IgD-negative memory B cell (primary cell): ENCODE measurements around the gene DDIT3. TPM values are rescaled to one million over a fixed set of nuclear protein-coding genes. Genes with fewer than 3 reads are reported as not detected.
"Not testable (repeated sequence)": the region's sequence is repeated elsewhere in the genome, so short reads cannot be mapped to it uniquely, and the experiment has no call there.

Source experiments
- H3K27ac Mint-ChIP-seq, 3 donors: one replicate each; pipeline ENCODE4 v1.8.0; 2020 to 2022; ENCODE audit warnings: mild to moderate bottlenecking in 3 of 3, mixed read lengths in 3 of 3, moderate library complexity in 1 of 3
- H3K27me3 Mint-ChIP-seq: one replicate; pipeline ENCODE4 v1.8.0; 2021; ENCODE audit warnings: mixed read lengths
- H3K36me3 Mint-ChIP-seq: one replicate; pipeline ENCODE4 v1.8.0; 2020; ENCODE audit warnings: mild to moderate bottlenecking, mixed read lengths
- H3K4me1 Mint-ChIP-seq, 3 donors: one replicate each; pipeline ENCODE4 v1.8.0; 2020 to 2022; ENCODE audit warnings: mixed read lengths in 3 of 3, mild to moderate bottlenecking in 1 of 3
- H3K4me3 Mint-ChIP-seq, 4 donors: one replicate each; pipeline ENCODE4 v1.8.0; 2020 to 2022; ENCODE audit warnings: mild to moderate bottlenecking in 4 of 4, mixed read lengths in 4 of 4, moderate library complexity in 3 of 4
- H3K9me3 Mint-ChIP-seq, 3 donors: one replicate each; pipeline ENCODE4 v1.8.0; 2020 to 2021; ENCODE audit warnings: mixed read lengths in 3 of 3, mild to moderate bottlenecking in 1 of 3
- polyA plus RNA-seq: library from polyadenylated mRNA; unstranded; fragments of 300-500 nt; fragmentation: Illumina TruSeq; gene quantifications from one replicate; pipeline ENCODE4 v1.2.3, GENCODE V29; 2021

Gene DDIT3
- polyA plus RNA-seq, 1 donor from 2014 or later, result 32.2 TPM

DNA sequence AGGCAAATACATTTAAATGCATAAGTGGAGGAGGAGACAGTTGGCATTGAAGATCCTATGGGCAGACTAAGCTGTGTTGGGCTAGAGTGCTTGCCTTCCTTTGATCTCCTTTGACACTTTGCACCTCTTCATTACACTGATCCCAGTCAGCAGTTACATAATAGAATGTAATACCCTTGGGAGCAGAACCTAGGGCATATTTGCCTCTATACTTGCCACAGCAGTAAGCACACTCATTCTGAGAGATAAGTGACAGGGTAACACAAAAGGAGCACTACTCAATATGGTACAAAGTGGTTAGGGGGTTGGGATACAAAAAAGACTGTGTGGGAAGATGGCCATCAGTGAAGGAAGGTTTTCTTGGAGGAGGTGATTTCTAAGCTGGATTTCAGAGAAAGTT lies 23.5 kb downstream of the DDIT3 start:
- Mint-ChIP-seq H3K27me3 (no peaks in the 10 kb centered on the region), H3K9me3 (no peaks in the 10 kb centered on the region), H3K36me3 (peaks cover 9% of the 10 kb centered on the region), H3K27ac (peak overlapping the region in 1 of 3 donors; percentile 11), H3K4me3 (no peak overlapping the region), H3K4me1 (peaks cover 0 to 7% (median 6%) of the 10 kb centered on the region in 3 donors)

DNA sequence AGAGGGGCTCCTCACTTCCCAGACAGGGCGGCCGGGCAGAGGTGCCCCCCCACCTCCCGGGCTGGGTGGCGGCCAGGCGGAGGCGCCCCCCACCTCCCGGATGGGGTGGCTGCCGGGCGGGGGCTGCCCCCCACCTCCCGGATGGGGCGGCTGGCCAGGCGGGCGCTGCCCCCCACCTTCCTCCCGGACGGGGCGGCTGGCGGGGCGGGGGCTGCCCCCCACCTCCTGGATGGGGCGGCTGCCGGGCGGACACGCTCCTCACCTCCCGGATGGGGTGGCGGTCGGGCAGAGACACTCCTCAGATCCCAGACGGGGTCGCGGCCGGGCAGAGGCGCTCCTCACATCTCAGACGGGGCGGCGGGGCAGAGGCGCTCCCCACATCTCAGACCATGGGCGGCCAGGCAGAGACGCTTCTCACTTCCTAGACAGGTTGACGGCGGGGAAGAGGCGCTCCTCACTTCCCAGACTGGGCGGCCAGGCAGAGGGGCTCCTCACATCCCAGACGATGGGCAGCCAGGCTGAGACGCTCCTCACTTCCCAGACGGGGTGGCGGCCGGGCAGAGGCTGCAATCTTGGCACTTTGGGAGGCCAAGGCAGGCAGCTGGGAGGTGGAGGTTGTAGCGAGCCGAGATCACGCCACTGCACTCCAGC lies 25.1 kb downstream of the DDIT3 start:
- H3K27ac Mint-ChIP-seq, H3K4me1 Mint-ChIP-seq, H3K36me3 Mint-ChIP-seq, H3K9me3 Mint-ChIP-seq, H3K27me3 Mint-ChIP-seq: not testable (repeated sequence)
- peak overlapping the region in 1 of 4 donors; percentile 45 for H3K4me3 Mint-ChIP-seq

DNA sequence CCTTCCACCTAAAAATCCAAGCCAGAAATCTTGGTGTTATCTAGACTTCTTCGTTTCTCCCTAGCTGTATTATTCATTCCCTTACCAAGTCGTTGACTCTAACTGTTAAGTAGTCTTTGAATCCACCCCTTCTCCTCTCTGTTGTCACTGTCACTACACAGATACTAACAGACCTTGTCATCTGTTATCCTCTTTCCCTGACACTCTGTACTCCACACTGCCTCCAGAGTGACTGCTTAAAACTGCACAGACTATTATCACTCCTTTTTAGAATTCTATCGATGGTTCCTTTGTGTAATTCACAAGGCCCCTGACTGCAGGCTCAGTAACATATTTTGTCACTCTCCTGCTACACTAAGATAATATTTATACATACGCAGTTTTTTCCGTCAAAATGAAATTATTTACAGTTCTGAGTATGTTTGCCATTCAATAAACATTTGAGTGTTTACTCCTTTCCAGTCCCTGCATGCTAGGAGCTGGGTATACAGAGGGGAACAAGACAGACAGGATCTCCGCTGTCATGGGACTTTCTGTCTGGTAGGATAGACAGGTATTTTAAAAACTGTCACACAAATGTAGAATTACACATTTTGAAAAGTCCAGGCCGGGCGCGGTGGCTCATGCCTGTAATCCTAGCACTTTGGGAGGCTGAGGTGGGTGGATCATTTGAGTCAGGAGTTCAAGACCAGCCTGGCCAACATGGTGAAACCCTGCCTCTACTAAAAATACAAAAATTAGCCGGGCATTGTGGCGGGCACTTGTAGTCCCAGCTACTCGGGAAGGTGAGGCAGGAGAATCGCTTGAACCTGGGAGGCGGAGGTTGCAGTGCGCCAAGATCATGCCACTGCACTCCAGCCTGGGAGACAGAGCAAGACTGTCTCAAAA lies 28.7 kb downstream of the DDIT3 start:
- no peaks in the 10 kb centered on the region for H3K27me3 Mint-ChIP-seq
- no peaks in the 10 kb centered on the region for H3K36me3 Mint-ChIP-seq
- H3K9me3 Mint-ChIP-seq, result no peaks in the 10 kb centered on the region
- H3K27ac Mint-ChIP-seq, result peak overlapping the region; percentile 1 to 47 (median 21)
- peaks cover 16 to 22% (median 18%) of the 10 kb centered on the region in 3 donors for H3K4me1 Mint-ChIP-seq
- H3K4me3 Mint-ChIP-seq, result peak overlapping the region in 2 of 4 donors; percentile 18 to 49

- H3K4me1 Mint-ChIP-seq, result peaks cover 16 to 22% (median 18%) of the 10 kb centered on the region in 3 donors
- H3K36me3 Mint-ChIP-seq, result no peaks in the 10 kb centered on the region
- no peak overlapping the region for H3K27ac Mint-ChIP-seq
- peak overlapping the region in 1 of 4 donors; percentile 83 for H3K4me3 Mint-ChIP-seq
- H3K9me3 Mint-ChIP-seq, result no peaks in the 10 kb centered on the region
- no peaks in the 10 kb centered on the region for H3K27me3 Mint-ChIP-seq
Observed at GRCh38 chr12:57490126-57490525, 30.2 kb downstream of the DDIT3 start.

GRCh38 chr12:57489157-57489641 lies 31.1 kb downstream of the DDIT3 start:
- Mint-ChIP-seq H3K9me3 (no peaks in the 10 kb centered on the region), H3K27me3 (no peaks in the 10 kb centered on the region), H3K4me1 (peaks cover 16 to 22% (median 18%) of the 10 kb centered on the region in 3 donors), H3K36me3 (no peaks in the 10 kb centered on the region), H3K27ac (peak overlapping the region; percentile 80 to 98 (median 98)), H3K4me3 (peak overlapping the region; percentile 83 to 97 (median 96))

- H3K9me3 Mint-ChIP-seq, result no peaks in the 10 kb centered on the region
- no peaks in the 10 kb centered on the region for H3K36me3 Mint-ChIP-seq
- H3K27me3 Mint-ChIP-seq, result no peaks in the 10 kb centered on the region
- peak overlapping the region; percentile 83 to 97 (median 96) for H3K4me3 Mint-ChIP-seq
- peak overlapping the region; percentile 80 to 98 (median 98) for H3K27ac Mint-ChIP-seq
- peaks cover 16 to 22% (median 20%) of the 10 kb centered on the region in 3 donors for H3K4me1 Mint-ChIP-seq
Observed at GRCh38 chr12:57488402-57489156, 31.7 kb downstream of the DDIT3 start.

GRCh38 chr12:57487597-57488401 lies 32.5 kb downstream of the DDIT3 start, which contains the start of gene MARS1:
Gene MARS1 (plus strand): TSS chr12:57488068. CDS start chr12:57488091, 23 bp downstream.
- Mint-ChIP-seq H3K27me3 (no peaks in the 10 kb centered on the region), H3K9me3 (no peaks in the 10 kb centered on the region), H3K36me3 (no peaks in the 10 kb centered on the region), H3K4me1 (peaks cover 19 to 30% (median 27%) of the 10 kb centered on the region in 3 donors), H3K27ac (peak within 1 kb of the TSS; percentile 80 to 98 (median 98)), H3K4me3 (peak within 1 kb of the TSS; percentile 83 to 97 (median 96))

GRCh38 chr12:57487055-57487596 lies 33.2 kb downstream of the DDIT3 start:
- Mint-ChIP-seq H3K27ac (peak overlapping the region; percentile 80 to 98 (median 98)), H3K36me3 (no peaks in the 10 kb centered on the region), H3K4me1 (peaks cover 19 to 30% (median 27%) of the 10 kb centered on the region in 3 donors), H3K4me3 (peak overlapping the region in 2 of 4 donors; percentile 96 to 97), H3K27me3 (no peaks in the 10 kb centered on the region), H3K9me3 (no peaks in the 10 kb centered on the region)

GRCh38 chr12:57485695-57486094 lies 34.6 kb downstream of the DDIT3 start:
- Mint-ChIP-seq H3K9me3 (no peaks in the 10 kb centered on the region), H3K4me1 (peaks cover 23 to 37% (median 28%) of the 10 kb centered on the region in 3 donors), H3K36me3 (peaks cover 4% of the 10 kb centered on the region), H3K4me3 (peak overlapping the region in 1 of 4 donors; percentile 69), H3K27ac (peak overlapping the region in 2 of 3 donors; percentile 31 to 44), H3K27me3 (no peaks in the 10 kb centered on the region)

- Mint-ChIP-seq H3K27ac (peak overlapping the region in 2 of 3 donors; percentile 14 to 81), H3K4me1 (peaks cover 31 to 42% (median 33%) of the 10 kb centered on the region in 3 donors), H3K9me3 (no peaks in the 10 kb centered on the region), H3K36me3 (peaks cover 4% of the 10 kb centered on the region), H3K27me3 (no peaks in the 10 kb centered on the region), H3K4me3 (peak overlapping the region in 1 of 4 donors; percentile 85)
Observed at GRCh38 chr12:57483466-57483865, 36.8 kb downstream of the DDIT3 start.

GRCh38 chr12:57481671-57482070 lies 38.6 kb downstream of the DDIT3 start:
- H3K4me3 Mint-ChIP-seq, result peak overlapping the region in 2 of 4 donors; percentile 44 to 88
- no peaks in the 10 kb centered on the region for H3K27me3 Mint-ChIP-seq
- H3K36me3 Mint-ChIP-seq, result peaks cover 8% of the 10 kb centered on the region
- H3K9me3 Mint-ChIP-seq, result no peaks in the 10 kb centered on the region
- peak overlapping the region; percentile 96 to 99 (median 97) for H3K27ac Mint-ChIP-seq
- H3K4me1 Mint-ChIP-seq, result peaks cover 38 to 43% (median 40%) of the 10 kb centered on the region in 3 donors

- no peaks in the 10 kb centered on the region for H3K9me3 Mint-ChIP-seq
- H3K4me3 Mint-ChIP-seq, result peak within 1 kb of the TSS; percentile 88 to 99 (median 98)
- peaks cover 8% of the 10 kb centered on the region for H3K36me3 Mint-ChIP-seq
- H3K27ac Mint-ChIP-seq, result peak within 1 kb of the TSS; percentile 96 to 99 (median 97)
- H3K27me3 Mint-ChIP-seq, result no peaks in the 10 kb centered on the region
- H3K4me1 Mint-ChIP-seq, result peaks cover 42 to 52% (median 51%) of the 10 kb centered on the region in 3 donors
Observed at GRCh38 chr12:57479376-57480115, 40.8 kb downstream of the DDIT3 start, which contains the start of gene ARHGAP9. Gene ARHGAP9 (minus strand): TSS chr12:57479866. CDS start chr12:57479406, 460 bp downstream.

GRCh38 chr12:57479043-57479375 lies 41.3 kb downstream of the DDIT3 start:
- Mint-ChIP-seq H3K4me3 (peak overlapping the region; percentile 88 to 99 (median 98)), H3K27me3 (no peaks in the 10 kb centered on the region), H3K36me3 (peaks cover 10% of the 10 kb centered on the region), H3K4me1 (peaks cover 42 to 57% (median 52%) of the 10 kb centered on the region in 3 donors), H3K27ac (peak overlapping the region; percentile 96 to 99 (median 97)), H3K9me3 (no peaks in the 10 kb centered on the region)
